ENCODE measurements around the gene RIPPLY3.

DNA sequence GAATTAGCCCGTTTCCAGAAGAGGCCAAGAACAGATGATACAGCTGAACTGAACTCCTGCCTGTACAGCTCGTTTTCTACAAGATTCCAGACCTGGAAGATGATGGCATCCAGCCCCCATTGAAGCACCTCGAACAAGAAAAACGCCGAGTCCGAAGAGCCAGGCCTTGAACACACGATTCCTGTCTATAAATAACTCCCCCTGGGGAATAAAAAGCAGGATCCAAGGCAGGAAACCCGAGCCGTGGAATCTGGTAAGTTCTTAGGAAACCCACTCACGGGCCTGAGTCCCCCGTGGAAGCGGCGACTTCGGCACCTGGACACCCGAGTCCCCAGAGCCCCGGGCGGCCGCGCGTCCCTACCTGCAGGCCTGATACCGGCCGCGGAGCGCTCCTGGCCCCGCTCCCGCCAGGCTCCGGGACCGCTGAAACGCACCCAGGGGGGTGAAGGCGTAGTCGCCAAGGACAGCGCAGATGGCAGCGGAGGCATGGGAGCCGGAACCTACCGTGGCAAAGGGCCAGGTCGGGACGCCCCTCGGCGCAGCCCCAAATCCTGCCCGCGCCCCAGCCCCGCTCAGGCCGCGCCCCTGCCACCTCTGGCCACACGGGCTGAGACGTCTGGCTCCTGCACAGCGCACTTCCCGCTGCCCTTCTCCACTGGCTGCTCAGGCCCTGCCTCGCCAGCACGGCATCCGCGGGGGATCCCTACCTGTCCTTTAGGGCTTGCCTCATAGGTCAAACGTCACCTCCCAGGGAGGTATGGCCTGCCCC lies 26.0 kb upstream of the RIPPLY3 start:
- TF ChIP-seq, protein P1, sequence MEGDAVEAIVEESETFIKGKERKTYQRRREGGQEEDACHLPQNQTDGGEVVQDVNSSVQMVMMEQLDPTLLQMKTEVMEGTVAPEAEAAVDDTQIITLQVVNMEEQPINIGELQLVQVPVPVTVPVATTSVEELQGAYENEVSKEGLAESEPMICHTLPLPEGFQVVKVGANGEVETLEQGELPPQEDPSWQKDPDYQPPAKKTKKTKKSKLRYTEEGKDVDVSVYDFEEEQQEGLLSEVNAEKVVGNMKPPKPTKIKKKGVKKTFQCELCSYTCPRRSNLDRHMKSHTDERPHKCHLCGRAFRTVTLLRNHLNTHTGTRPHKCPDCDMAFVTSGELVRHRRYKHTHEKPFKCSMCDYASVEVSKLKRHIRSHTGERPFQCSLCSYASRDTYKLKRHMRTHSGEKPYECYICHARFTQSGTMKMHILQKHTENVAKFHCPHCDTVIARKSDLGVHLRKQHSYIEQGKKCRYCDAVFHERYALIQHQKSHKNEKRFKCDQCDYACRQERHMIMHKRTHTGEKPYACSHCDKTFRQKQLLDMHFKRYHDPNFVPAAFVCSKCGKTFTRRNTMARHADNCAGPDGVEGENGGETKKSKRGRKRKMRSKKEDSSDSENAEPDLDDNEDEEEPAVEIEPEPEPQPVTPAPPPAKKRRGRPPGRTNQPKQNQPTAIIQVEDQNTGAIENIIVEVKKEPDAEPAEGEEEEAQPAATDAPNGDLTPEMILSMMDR (IDR thresholded peaks at IDR 0.05; ENCODE audit: extremely low read depth in 1 of 2, insufficient read depth in 1 of 2, low read depth in 1 of 2, low read length in 2 of 2) = no peak
- TF ChIP-seq POLR2A (IDR thresholded peaks at IDR 0.05; ENCODE audit: low read depth, low read length) (no peak), JUN (IDR thresholded peaks at IDR 0.05; ENCODE audit: borderline replicate concordance, insufficient read depth, insufficient read length, low read depth) (no peak), EZH2 (IDR thresholded peaks at IDR 0.05; ENCODE audit: borderline replicate concordance, low read depth, low read length, severe bottlenecking) (no peak), POLR2AphosphoS5 (IDR thresholded peaks at IDR 0.05; ENCODE audit: insufficient read depth, low read depth, low read length) (no peak)
- TF ChIP-seq, protein P2, sequence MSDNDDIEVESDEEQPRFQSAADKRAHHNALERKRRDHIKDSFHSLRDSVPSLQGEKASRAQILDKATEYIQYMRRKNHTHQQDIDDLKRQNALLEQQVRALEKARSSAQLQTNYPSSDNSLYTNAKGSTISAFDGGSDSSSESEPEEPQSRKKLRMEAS (IDR thresholded peaks at IDR 0.05; ENCODE audit: insufficient read depth, insufficient read length) = no peak
